ENCODE results near the gene TEX29.

DNA sequence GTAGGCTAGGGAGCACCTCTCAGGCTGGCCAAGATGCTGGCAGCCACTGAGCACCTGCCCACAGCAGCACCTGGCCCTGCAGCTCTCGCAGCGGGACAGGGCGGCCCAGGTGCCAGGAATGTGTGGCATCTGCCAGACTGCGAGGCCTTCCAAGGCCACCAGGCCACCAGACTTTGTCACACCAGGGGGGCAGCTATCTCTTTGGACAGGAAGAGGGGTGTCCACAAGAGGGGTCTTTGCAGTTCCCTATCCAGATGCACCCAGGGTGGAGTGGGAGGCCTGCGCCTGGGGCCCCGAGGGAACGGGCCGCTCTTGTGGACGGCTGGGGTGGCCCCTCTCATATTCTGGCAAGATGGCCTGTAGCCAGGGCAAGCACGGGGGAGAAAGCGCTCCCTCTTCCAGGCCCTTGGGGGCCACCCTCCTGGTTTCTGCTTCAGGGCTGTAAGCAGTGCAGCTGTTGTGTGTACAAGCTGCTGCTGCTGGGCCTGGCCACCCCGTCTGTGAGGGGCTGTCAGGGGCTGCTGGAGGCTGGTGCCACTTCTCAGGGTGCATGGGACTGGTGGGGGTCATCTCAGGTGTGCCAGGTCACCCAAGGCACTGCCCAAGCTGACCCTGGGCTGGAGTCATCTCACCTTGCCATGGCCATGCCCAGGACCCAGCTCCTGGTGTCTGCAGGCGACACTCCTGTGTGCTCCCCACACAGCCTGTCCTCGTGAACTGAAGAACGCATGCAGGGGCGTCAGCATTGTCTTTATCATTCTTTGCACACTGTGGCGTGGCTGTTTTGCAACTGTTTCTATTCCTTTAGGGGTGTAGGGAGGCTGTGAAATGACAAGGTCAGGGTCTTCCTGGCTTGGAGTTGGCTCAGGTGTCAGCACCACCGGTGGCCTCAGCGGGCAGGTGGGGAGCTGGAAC is 1.8 kb downstream of the TEX29 start:
- TF ChIP-seq, protein P1, sequence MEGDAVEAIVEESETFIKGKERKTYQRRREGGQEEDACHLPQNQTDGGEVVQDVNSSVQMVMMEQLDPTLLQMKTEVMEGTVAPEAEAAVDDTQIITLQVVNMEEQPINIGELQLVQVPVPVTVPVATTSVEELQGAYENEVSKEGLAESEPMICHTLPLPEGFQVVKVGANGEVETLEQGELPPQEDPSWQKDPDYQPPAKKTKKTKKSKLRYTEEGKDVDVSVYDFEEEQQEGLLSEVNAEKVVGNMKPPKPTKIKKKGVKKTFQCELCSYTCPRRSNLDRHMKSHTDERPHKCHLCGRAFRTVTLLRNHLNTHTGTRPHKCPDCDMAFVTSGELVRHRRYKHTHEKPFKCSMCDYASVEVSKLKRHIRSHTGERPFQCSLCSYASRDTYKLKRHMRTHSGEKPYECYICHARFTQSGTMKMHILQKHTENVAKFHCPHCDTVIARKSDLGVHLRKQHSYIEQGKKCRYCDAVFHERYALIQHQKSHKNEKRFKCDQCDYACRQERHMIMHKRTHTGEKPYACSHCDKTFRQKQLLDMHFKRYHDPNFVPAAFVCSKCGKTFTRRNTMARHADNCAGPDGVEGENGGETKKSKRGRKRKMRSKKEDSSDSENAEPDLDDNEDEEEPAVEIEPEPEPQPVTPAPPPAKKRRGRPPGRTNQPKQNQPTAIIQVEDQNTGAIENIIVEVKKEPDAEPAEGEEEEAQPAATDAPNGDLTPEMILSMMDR (IDR thresholded peaks at IDR 0.05; ENCODE audit: borderline replicate concordance, extremely low read depth, low read length, poor library complexity, severe bottlenecking) = no peak
- no peak for TF ChIP-seq EZH2 (IDR thresholded peaks at IDR 0.05; ENCODE audit: borderline replicate concordance, low read depth, low read length, severe bottlenecking)
